OCI-LY7 (cell line): Measurements from ENCODE around the gene EME2.

Experiments used
- EZH2phosphoT487 ChIP-seq: fragments of 200-600 bp; sonication (generic); IDR thresholded peaks from 2 replicates; pipeline ENCODE4 v1.6.1; 2018; ENCODE audit warnings: low read depth, borderline replicate concordance, mild to moderate bottlenecking, mixed run types, antibody characterized with exemption, low read length, moderate library complexity, mixed read lengths
- TF ChIP-seq, protein P1 (sequence below): fragments of 200-600 bp; sonication (generic); conservative IDR thresholded peaks from 2 replicates; pipeline ENCODE4 v1.5.1; 2014; ENCODE audit warnings: mild to moderate bottlenecking, antibody characterized with exemption, low read length, moderate library complexity, mixed read lengths

DNA sequence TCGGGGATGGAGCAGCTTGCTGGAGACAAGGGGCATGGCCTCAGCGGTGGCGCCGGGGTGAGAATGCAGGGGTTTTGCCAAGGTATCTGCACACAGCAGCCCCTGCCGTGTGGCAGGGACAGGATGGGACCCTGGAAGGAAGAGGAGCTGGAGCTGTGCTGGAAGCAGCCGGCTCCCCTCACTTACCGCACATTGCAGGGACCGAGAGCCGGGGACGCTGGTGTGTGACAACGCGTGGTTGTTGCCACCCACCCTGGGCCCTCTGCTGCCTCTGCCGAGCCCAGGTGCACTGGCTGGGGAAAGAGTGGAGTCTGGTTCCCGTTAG, 13.2 kb downstream of the EME2 start:
- TF ChIP-seq, protein P1, sequence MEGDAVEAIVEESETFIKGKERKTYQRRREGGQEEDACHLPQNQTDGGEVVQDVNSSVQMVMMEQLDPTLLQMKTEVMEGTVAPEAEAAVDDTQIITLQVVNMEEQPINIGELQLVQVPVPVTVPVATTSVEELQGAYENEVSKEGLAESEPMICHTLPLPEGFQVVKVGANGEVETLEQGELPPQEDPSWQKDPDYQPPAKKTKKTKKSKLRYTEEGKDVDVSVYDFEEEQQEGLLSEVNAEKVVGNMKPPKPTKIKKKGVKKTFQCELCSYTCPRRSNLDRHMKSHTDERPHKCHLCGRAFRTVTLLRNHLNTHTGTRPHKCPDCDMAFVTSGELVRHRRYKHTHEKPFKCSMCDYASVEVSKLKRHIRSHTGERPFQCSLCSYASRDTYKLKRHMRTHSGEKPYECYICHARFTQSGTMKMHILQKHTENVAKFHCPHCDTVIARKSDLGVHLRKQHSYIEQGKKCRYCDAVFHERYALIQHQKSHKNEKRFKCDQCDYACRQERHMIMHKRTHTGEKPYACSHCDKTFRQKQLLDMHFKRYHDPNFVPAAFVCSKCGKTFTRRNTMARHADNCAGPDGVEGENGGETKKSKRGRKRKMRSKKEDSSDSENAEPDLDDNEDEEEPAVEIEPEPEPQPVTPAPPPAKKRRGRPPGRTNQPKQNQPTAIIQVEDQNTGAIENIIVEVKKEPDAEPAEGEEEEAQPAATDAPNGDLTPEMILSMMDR, result no peak
- no peak for TF ChIP-seq EZH2phosphoT487
